ENCODE measurements around the gene APOL3.
"Not testable (repeated sequence)": the region's sequence is repeated elsewhere in the genome, so short reads cannot be mapped to it uniquely, and the experiment has no call there.

Gene APOL3

GRCh38 chr22:36160499-36160942 is at the start of gene APOL3:
TSS of gene APOL3 (minus strand) at chr22:36160755. CDS start at chr22:36149055, 11,700 bp downstream.
- no peak for DNase-seq (ENCODE audit: low read depth)

- no peak for DNase-seq (ENCODE audit: low read depth)
These were observed 49.7 kb upstream of the APOL3 start for GRCh38 chr22:36210224-36210623.

GRCh38 chr22:36209488-36209908 is 48.9 kb upstream of the APOL3 start:
- DNase-seq (ENCODE audit: low read depth) = peak; percentile 39

- no peak for DNase-seq (ENCODE audit: low read depth)
These were observed 48.4 kb upstream of the APOL3 start for GRCh38 chr22:36208914-36209313.

- DNase-seq (ENCODE audit: low read depth) = no peak
These were observed 47.7 kb upstream of the APOL3 start for GRCh38 chr22:36208162-36208765.

- DNase-seq (ENCODE audit: low read depth) = no peak
These were observed 45.7 kb upstream of the APOL3 start for GRCh38 chr22:36206255-36206654.

- DNase-seq (ENCODE audit: low read depth) = not testable (repeated sequence)
These were observed 45.0 kb upstream of the APOL3 start for GRCh38 chr22:36205573-36205972.

- no peak for DNase-seq (ENCODE audit: low read depth)
These were observed 44.1 kb upstream of the APOL3 start for GRCh38 chr22:36204632-36205015.

- no peak for DNase-seq (ENCODE audit: low read depth)
These were observed 43.6 kb upstream of the APOL3 start for GRCh38 chr22:36204001-36204631.

GRCh38 chr22:36203441-36203840 is 42.9 kb upstream of the APOL3 start:
- not testable (repeated sequence) for DNase-seq (ENCODE audit: low read depth)

GRCh38 chr22:36202906-36203305 is 42.4 kb upstream of the APOL3 start:
- not testable (repeated sequence) for DNase-seq (ENCODE audit: low read depth)

GRCh38 chr22:36201630-36202319 is 41.2 kb upstream of the APOL3 start, which contains the start of gene APOL4:
TSS of gene APOL4 (minus strand) at chr22:36201809. CDS start at chr22:36201734, 75 bp downstream.
- DNase-seq (ENCODE audit: low read depth) = peak; percentile 36

GRCh38 chr22:36201025-36201424 is 40.5 kb upstream of the APOL3 start:
- not testable (repeated sequence) for DNase-seq (ENCODE audit: low read depth)

GRCh38 chr22:36199001-36199551 is 38.5 kb upstream of the APOL3 start:
- DNase-seq (ENCODE audit: low read depth) = no peak

- no peak for DNase-seq (ENCODE audit: low read depth)
These were observed 38.0 kb upstream of the APOL3 start for GRCh38 chr22:36198536-36198935.

GRCh38 chr22:36197514-36198146 is 37.1 kb upstream of the APOL3 start:
- no peak for DNase-seq (ENCODE audit: low read depth)

- DNase-seq (ENCODE audit: low read depth) = no peak
These were observed 36.5 kb upstream of the APOL3 start for GRCh38 chr22:36197065-36197440.

- DNase-seq (ENCODE audit: low read depth) = no peak
These were observed 35.9 kb upstream of the APOL3 start for GRCh38 chr22:36196254-36197064.

- DNase-seq (ENCODE audit: low read depth) = no peak
These were observed 34.4 kb upstream of the APOL3 start for GRCh38 chr22:36194971-36195370.

GRCh38 chr22:36194385-36194784 is 33.8 kb upstream of the APOL3 start:
- no peak for DNase-seq (ENCODE audit: low read depth)

- no peak for DNase-seq (ENCODE audit: low read depth)
These were observed 33.0 kb upstream of the APOL3 start for GRCh38 chr22:36193577-36193976.
